ENCODE measurements around the gene CTU1. TPM values are rescaled to one million over a fixed set of nuclear protein-coding genes. Genes with fewer than 3 reads are reported as not detected.
"Not testable (repeated sequence)": the region's sequence is repeated elsewhere in the genome, so short reads cannot be mapped to it uniquely, and the experiment has no call there.

The CTU1 gene
- total RNA-seq (2012; rRNA removed), result 5.3 and 5.5 TPM in 2 replicates

- Histone ChIP-seq H3K27me3 (ENCODE audit: control insufficient read depth, insufficient read depth, low read length) (no peaks in the 10 kb centered on the region), H3K36me3 (ENCODE audit: insufficient read depth, low read length) (peaks cover 16% of the 10 kb centered on the region), H3K4me2 (ENCODE audit: low read length) (peak within 1 kb of the TSS; percentile 86), H3K4me3 (ENCODE audit: low read length) (peak within 1 kb of the TSS; percentile 84), H3K4me1 (ENCODE audit: control insufficient read depth, insufficient read depth, low read length) (peaks cover 6% of the 10 kb centered on the region), H3K9me3 (replicated peaks; ENCODE audit: low read length) (no peaks in the 10 kb centered on the region), H3K9ac (ENCODE audit: low read depth, low read length) (peak within 1 kb of the TSS; percentile 86)
These were observed at the start of gene CTU1 for GRCh38 chr19:51108066-51108804. TSS of gene CTU1 (minus strand) at chr19:51108409. CDS start at chr19:51104569, 3,840 bp downstream.

DNA sequence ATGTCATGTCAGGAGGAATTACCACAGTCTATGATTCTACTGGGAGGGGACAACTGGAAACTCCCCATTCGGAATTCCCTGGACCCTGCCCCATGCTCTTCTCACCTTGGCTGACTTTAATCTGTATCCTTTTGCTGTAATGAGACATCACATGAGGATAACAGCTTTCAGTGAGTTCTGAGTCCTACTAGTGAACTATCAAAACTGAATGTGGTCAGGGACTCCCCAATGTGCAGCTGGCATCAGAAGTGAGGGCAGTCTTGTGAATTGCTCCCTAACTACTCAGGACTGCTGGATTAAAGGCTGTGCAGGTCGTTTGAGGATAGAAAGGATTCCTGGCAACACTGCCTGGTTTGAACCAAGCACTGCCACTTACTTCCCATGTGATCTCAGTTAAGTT lies 49.1 kb upstream of the CTU1 start:
- H3K36me3 ChIP-seq (ENCODE audit: insufficient read depth, low read length), result no peaks in the 10 kb centered on the region
- H3K4me1 ChIP-seq (ENCODE audit: control insufficient read depth, insufficient read depth, low read length), result no peaks in the 10 kb centered on the region
- H3K9ac ChIP-seq (ENCODE audit: low read depth, low read length), result no peak overlapping the region
- no peak overlapping the region for H3K4me3 ChIP-seq (ENCODE audit: low read length)
- H3K4me2 ChIP-seq (ENCODE audit: low read length), result no peak overlapping the region
- no peaks in the 10 kb centered on the region for H3K9me3 ChIP-seq (replicated peaks; ENCODE audit: low read length)
- no peaks in the 10 kb centered on the region for H3K27me3 ChIP-seq (ENCODE audit: control insufficient read depth, insufficient read depth, low read length)

- Histone ChIP-seq H3K27me3 (ENCODE audit: control insufficient read depth, insufficient read depth, low read length) (no peaks in the 10 kb centered on the region), H3K36me3 (ENCODE audit: insufficient read depth, low read length) (no peaks in the 10 kb centered on the region), H3K9me3 (replicated peaks; ENCODE audit: low read length) (no peaks in the 10 kb centered on the region), H3K4me3 (ENCODE audit: low read length) (no peak overlapping the region), H3K4me1 (ENCODE audit: control insufficient read depth, insufficient read depth, low read length) (no peaks in the 10 kb centered on the region), H3K4me2 (ENCODE audit: low read length) (no peak overlapping the region), H3K9ac (ENCODE audit: low read depth, low read length) (no peak overlapping the region)
These were observed 48.5 kb upstream of the CTU1 start for GRCh38 chr19:51156710-51157109.

GRCh38 chr19:51150627-51151026 lies 42.4 kb upstream of the CTU1 start:
- Histone ChIP-seq H3K36me3 (ENCODE audit: insufficient read depth, low read length) (no peaks in the 10 kb centered on the region), H3K4me1 (ENCODE audit: control insufficient read depth, insufficient read depth, low read length) (no peaks in the 10 kb centered on the region), H3K9ac (ENCODE audit: low read depth, low read length) (no peak overlapping the region), H3K9me3 (replicated peaks; ENCODE audit: low read length) (peaks cover 4% of the 10 kb centered on the region), H3K4me2 (ENCODE audit: low read length) (no peak overlapping the region), H3K27me3 (ENCODE audit: control insufficient read depth, insufficient read depth, low read length) (no peaks in the 10 kb centered on the region), H3K4me3 (ENCODE audit: low read length) (no peak overlapping the region)

GRCh38 chr19:51148580-51148979 lies 40.4 kb upstream of the CTU1 start:
- H3K4me2 ChIP-seq (ENCODE audit: low read length), result no peak overlapping the region
- no peaks in the 10 kb centered on the region for H3K27me3 ChIP-seq (ENCODE audit: control insufficient read depth, insufficient read depth, low read length)
- peaks cover 7% of the 10 kb centered on the region for H3K9me3 ChIP-seq (replicated peaks; ENCODE audit: low read length)
- H3K9ac ChIP-seq (ENCODE audit: low read depth, low read length), result no peak overlapping the region
- H3K36me3 ChIP-seq (ENCODE audit: insufficient read depth, low read length), result no peaks in the 10 kb centered on the region
- H3K4me3 ChIP-seq (ENCODE audit: low read length), result no peak overlapping the region
- no peaks in the 10 kb centered on the region for H3K4me1 ChIP-seq (ENCODE audit: control insufficient read depth, insufficient read depth, low read length)

GRCh38 chr19:51147663-51148062 lies 39.5 kb upstream of the CTU1 start:
- no peak overlapping the region for H3K4me3 ChIP-seq (ENCODE audit: low read length)
- no peaks in the 10 kb centered on the region for H3K27me3 ChIP-seq (ENCODE audit: control insufficient read depth, insufficient read depth, low read length)
- H3K9me3 ChIP-seq (replicated peaks; ENCODE audit: low read length), result peaks cover 7% of the 10 kb centered on the region
- no peaks in the 10 kb centered on the region for H3K36me3 ChIP-seq (ENCODE audit: insufficient read depth, low read length)
- H3K4me1 ChIP-seq (ENCODE audit: control insufficient read depth, insufficient read depth, low read length), result no peaks in the 10 kb centered on the region
- H3K9ac ChIP-seq (ENCODE audit: low read depth, low read length), result no peak overlapping the region
- no peak overlapping the region for H3K4me2 ChIP-seq (ENCODE audit: low read length)

DNA sequence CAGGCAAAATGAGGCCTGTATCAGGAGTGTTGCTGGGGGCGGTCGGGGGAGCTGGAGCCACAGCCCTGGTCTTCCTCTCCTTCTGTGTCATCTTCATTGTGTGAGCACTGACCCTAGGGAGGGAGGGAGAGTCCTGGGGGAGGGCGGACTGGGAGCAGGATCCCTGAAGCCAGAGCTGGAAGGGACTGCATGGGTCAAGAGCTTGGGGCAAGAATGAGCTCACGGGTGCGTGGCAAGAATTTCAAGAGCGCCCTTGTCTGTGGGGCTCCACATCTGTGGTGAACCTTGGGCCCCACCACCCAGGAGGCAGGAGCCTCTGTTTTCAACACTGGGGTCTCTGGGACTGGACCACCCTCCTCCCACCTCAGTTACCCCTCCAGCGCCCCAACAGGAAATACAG lies 38.5 kb upstream of the CTU1 start:
- H3K4me1 ChIP-seq (ENCODE audit: control insufficient read depth, insufficient read depth, low read length), result no peaks in the 10 kb centered on the region
- H3K9ac ChIP-seq (ENCODE audit: low read depth, low read length), result no peak overlapping the region
- H3K4me3 ChIP-seq (ENCODE audit: low read length), result no peak overlapping the region
- H3K27me3 ChIP-seq (ENCODE audit: control insufficient read depth, insufficient read depth, low read length), result no peaks in the 10 kb centered on the region
- H3K9me3 ChIP-seq (replicated peaks; ENCODE audit: low read length), result peaks cover 7% of the 10 kb centered on the region
- no peak overlapping the region for H3K4me2 ChIP-seq (ENCODE audit: low read length)
- H3K36me3 ChIP-seq (ENCODE audit: insufficient read depth, low read length), result no peaks in the 10 kb centered on the region

- Histone ChIP-seq H3K4me1 (ENCODE audit: control insufficient read depth, insufficient read depth, low read length) (no peaks in the 10 kb centered on the region), H3K4me2 (ENCODE audit: low read length) (no peak overlapping the region), H3K4me3 (ENCODE audit: low read length) (no peak overlapping the region), H3K36me3 (ENCODE audit: insufficient read depth, low read length) (no peaks in the 10 kb centered on the region), H3K27me3 (ENCODE audit: control insufficient read depth, insufficient read depth, low read length) (no peaks in the 10 kb centered on the region), H3K9ac (ENCODE audit: low read depth, low read length) (no peak overlapping the region), H3K9me3 (replicated peaks; ENCODE audit: low read length) (peaks cover 7% of the 10 kb centered on the region)
These were observed 37.8 kb upstream of the CTU1 start for GRCh38 chr19:51145916-51146493.

GRCh38 chr19:51144482-51145045 lies 36.4 kb upstream of the CTU1 start:
- no peak overlapping the region for H3K9ac ChIP-seq (ENCODE audit: low read depth, low read length)
- H3K9me3 ChIP-seq (replicated peaks; ENCODE audit: low read length), result peaks cover 7% of the 10 kb centered on the region
- no peaks in the 10 kb centered on the region for H3K4me1 ChIP-seq (ENCODE audit: control insufficient read depth, insufficient read depth, low read length)
- H3K4me3 ChIP-seq (ENCODE audit: low read length), result no peak overlapping the region
- no peak overlapping the region for H3K4me2 ChIP-seq (ENCODE audit: low read length)
- H3K36me3 ChIP-seq (ENCODE audit: insufficient read depth, low read length), result no peaks in the 10 kb centered on the region
- H3K27me3 ChIP-seq (ENCODE audit: control insufficient read depth, insufficient read depth, low read length), result no peaks in the 10 kb centered on the region

DNA sequence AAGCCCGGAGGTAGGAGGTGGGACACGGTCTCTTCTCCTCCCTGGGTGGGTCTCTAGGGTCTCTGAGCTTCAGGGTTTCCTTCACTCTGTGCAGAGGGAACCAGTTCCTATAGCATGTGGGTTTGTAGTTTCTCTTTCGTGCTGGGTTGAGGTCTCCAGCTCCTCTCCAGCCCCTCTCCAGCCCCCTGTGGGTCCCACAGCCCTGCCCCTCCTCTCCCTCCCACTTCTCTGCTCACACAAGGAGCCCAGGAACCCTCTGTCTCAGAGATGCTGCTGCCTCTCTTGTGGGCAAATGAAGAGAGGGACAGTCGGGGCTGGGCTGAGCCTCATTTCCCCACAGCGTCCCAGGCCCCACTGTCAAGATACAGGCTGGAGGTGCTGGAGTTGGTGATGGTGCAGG lies 35.3 kb upstream of the CTU1 start:
- no peaks in the 10 kb centered on the region for H3K27me3 ChIP-seq (ENCODE audit: control insufficient read depth, insufficient read depth, low read length)
- no peak overlapping the region for H3K9ac ChIP-seq (ENCODE audit: low read depth, low read length)
- H3K4me1 ChIP-seq (ENCODE audit: control insufficient read depth, insufficient read depth, low read length), result no peaks in the 10 kb centered on the region
- no peak overlapping the region for H3K4me3 ChIP-seq (ENCODE audit: low read length)
- H3K36me3 ChIP-seq (ENCODE audit: insufficient read depth, low read length), result no peaks in the 10 kb centered on the region
- H3K9me3 ChIP-seq (replicated peaks; ENCODE audit: low read length), result peaks cover 7% of the 10 kb centered on the region
- no peak overlapping the region for H3K4me2 ChIP-seq (ENCODE audit: low read length)

DNA sequence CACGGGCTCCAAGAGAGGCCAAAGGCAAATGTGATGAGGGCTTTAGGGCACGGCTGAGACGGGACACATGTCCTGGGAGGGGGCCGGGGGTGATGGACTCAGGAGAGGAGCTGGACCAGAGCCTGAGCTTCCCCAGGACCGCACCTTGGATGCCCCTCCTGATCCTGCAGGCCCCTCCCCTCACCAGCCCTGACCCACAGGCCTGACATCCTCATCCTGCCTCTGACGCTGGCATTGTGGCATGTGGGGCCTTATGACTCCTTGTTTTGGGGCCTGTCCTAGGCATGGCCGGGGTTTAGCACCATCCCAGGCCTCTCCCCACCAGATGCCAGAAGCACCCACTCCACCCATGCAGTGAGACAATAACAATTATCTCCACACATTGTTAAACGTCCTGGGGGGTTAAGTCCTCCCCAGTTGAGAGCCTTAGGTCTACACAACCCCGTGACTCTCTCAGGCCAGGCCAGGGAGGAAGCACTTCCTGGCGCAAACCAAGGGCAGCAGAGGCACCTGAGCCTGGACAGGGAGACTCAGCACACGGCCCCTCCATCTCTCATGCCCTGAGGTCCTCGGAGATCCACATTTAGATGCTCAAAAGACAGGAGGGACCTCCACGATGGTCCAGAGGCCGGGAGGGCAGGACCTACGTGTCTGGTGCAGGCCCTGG lies 34.7 kb upstream of the CTU1 start:
- H3K4me3 ChIP-seq (ENCODE audit: low read length); H3K9me3 ChIP-seq (replicated peaks; ENCODE audit: low read length); H3K4me1 ChIP-seq (ENCODE audit: control insufficient read depth, insufficient read depth, low read length); H3K4me2 ChIP-seq (ENCODE audit: low read length); H3K27me3 ChIP-seq (ENCODE audit: control insufficient read depth, insufficient read depth, low read length); H3K36me3 ChIP-seq (ENCODE audit: insufficient read depth, low read length); H3K9ac ChIP-seq (ENCODE audit: low read depth, low read length): not testable (repeated sequence)

All from skeletal muscle satellite cell (primary cell).